ENCODE results near the gene SPIN1. TPM values are rescaled to one million over a fixed set of nuclear protein-coding genes. Genes with fewer than 3 reads are reported as not detected.

The SPIN1 gene
- total RNA-seq, 2 experiments from 2014 or later = 22.8 to 26.4 TPM

GRCh38 chr9:88477300-88477751 is 89.1 kb downstream of the SPIN1 start:
- CTCF ChIA-PET = no interaction called here

GRCh38 chr9:88478246-88478645 is 90.0 kb downstream of the SPIN1 start:
- ChIA-PET POLR2A (no interaction called here), CTCF (interaction anchor here (0.6 kb wide), 1 partner anchor 129 kb away, joined by 3 read pairs; no protein-coding TSS in a partner anchor)

More at GRCh38 chr9:88477300-88477751, 89.1 kb downstream of the SPIN1 start:
- POLR2A ChIA-PET = no interaction called here

GRCh38 chr9:88481933-88482332 is 93.7 kb downstream of the SPIN1 start:
- ChIA-PET POLR2A (no interaction called here), CTCF (no interaction called here)

GRCh38 chr9:88488166-88488565 is 99.9 kb downstream of the SPIN1 start:
- POLR2A ChIA-PET = no interaction called here
- CTCF ChIA-PET = no interaction called here

GRCh38 chr9:88494983-88495721 is 106.9 kb downstream of the SPIN1 start:
- CTCF ChIA-PET = no interaction called here
- POLR2A ChIA-PET = no interaction called here

GRCh38 chr9:88497224-88497623 is 109.0 kb downstream of the SPIN1 start:
- CTCF ChIA-PET = no interaction called here
- POLR2A ChIA-PET = no interaction called here

GRCh38 chr9:88498880-88499279 is 110.6 kb downstream of the SPIN1 start:
- ChIA-PET CTCF (no interaction called here), POLR2A (no interaction called here)

- ChIA-PET CTCF (no interaction called here), POLR2A (no interaction called here)
Observed at GRCh38 chr9:88501086-88501485, 112.8 kb downstream of the SPIN1 start.

GRCh38 chr9:88502552-88503034 is 114.3 kb downstream of the SPIN1 start:
- POLR2A ChIA-PET = no interaction called here
- CTCF ChIA-PET = no interaction called here

- ChIA-PET POLR2A (no interaction called here), CTCF (no interaction called here)
Observed at GRCh38 chr9:88503081-88503844, 115.0 kb downstream of the SPIN1 start.

- POLR2A ChIA-PET = no interaction called here
- CTCF ChIA-PET = no interaction called here
Observed at GRCh38 chr9:88503845-88504764, 115.9 kb downstream of the SPIN1 start.

GRCh38 chr9:88508326-88508725 is 120.1 kb downstream of the SPIN1 start:
- POLR2A ChIA-PET = no interaction called here
- CTCF ChIA-PET = interaction anchor here (0.6 kb wide), 1 partner anchor 102 kb away, joined by 4 read pairs; no protein-coding TSS in a partner anchor

GRCh38 chr9:88511906-88512305 is 123.7 kb downstream of the SPIN1 start:
- ChIA-PET CTCF (no interaction called here), POLR2A (no interaction called here)

GRCh38 chr9:88514247-88514646 is 126.0 kb downstream of the SPIN1 start:
- ChIA-PET POLR2A (no interaction called here), CTCF (interaction anchor here (0.7 kb wide), 1 partner anchor 1827 kb away, joined by 3 read pairs; no protein-coding TSS in a partner anchor)

- POLR2A ChIA-PET = no interaction called here
- CTCF ChIA-PET = no interaction called here
Observed at GRCh38 chr9:88521308-88521707, 133.1 kb downstream of the SPIN1 start.

GRCh38 chr9:88522360-88522759 is 134.1 kb downstream of the SPIN1 start:
- ChIA-PET POLR2A (no interaction called here), CTCF (no interaction called here)

GRCh38 chr9:88523056-88523455 is 134.8 kb downstream of the SPIN1 start:
- POLR2A ChIA-PET = no interaction called here

GRCh38 chr9:88524911-88525310 is 136.7 kb downstream of the SPIN1 start:
- CTCF ChIA-PET = no interaction called here
- POLR2A ChIA-PET = no interaction called here

More at GRCh38 chr9:88523056-88523455, 134.8 kb downstream of the SPIN1 start:
- CTCF ChIA-PET = no interaction called here

- ChIA-PET POLR2A (no interaction called here), CTCF (no interaction called here)
Observed at GRCh38 chr9:88527618-88528017, 139.4 kb downstream of the SPIN1 start.
